Pulmonary artery endothelial cell (primary cell): ENCODE data around the gene INPP5D. TPM values are rescaled to one million over a fixed set of nuclear protein-coding genes. Genes with fewer than 3 reads are reported as not detected.
A peak's percentile ranks its signal among the peaks of the same experiment; 100 is the strongest.

Experiments used
- DNase-seq: peaks from one replicate; pipeline ENCODE4 v3.0.0-alpha.2; 2011; ENCODE audit warnings: low read depth, low spot score
- total RNA-seq: library from RNA; depleted of rRNA; stranded (reverse); fragments of >200 nt; gene quantifications from 2 replicates; pipeline ENCODE4 v1.2.3, GENCODE V29; 2014

INPP5D gene
- total RNA-seq, 1 donor from 2014 or later = 19.8 TPM

DNA sequence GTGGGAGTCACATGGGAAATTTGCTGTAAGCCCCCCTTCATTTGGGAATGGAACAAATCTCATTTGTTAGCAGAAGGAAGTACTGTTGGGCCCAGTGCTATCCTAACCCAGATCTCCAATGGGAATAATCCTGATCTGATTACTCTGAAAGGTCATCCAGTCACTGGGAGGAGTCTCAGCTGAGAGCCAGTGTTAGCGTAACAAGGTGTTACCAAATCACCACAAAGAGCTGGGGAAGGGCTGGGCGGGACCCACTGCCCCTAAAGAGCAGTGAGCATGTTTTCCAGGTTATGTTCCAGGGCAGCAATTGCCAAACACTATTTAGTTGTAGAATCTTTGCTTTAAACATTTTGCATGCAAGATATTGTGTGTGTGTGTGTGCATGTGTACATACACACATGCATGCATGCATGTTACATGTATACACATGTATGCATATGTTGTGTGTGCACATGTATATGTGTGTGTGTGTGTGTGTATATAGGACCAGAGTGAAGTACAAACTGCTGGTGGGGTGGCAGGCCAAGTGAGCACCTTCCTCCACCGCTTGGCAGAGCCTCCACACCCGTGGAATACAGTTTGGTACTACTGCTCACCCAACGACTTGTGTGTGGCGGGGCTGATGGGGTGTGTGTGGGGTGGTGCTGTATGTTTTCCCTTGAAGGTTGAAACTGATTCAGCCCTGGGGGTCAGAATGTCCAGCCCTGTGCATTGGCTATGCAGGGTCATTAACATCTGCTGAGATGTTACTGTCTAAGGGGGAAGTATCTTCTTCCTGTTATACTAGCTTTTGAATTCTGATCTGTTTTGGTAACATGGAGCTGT lies 15.2 kb downstream of the INPP5D start:
- no peak for DNase-seq

DNA sequence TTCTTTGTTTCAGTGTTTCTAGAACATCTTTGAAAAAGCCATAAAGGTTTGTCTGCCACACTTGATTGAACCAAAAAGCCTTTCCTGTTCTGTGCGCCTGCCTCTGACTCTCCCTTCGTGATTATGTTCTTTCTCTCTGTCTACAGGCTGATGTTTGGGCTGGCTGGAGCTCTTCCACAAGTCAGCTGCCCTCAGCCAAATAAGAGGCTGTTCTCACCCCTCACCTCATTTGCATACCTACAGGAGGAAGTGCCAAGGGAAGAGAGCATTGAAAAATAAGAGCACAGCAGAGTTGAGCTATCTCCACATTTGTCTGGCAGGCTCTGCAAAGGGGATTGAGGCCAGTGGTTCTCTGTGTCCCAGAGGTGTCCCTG lies 15.8 kb downstream of the INPP5D start:
- DNase-seq = no peak

DNA sequence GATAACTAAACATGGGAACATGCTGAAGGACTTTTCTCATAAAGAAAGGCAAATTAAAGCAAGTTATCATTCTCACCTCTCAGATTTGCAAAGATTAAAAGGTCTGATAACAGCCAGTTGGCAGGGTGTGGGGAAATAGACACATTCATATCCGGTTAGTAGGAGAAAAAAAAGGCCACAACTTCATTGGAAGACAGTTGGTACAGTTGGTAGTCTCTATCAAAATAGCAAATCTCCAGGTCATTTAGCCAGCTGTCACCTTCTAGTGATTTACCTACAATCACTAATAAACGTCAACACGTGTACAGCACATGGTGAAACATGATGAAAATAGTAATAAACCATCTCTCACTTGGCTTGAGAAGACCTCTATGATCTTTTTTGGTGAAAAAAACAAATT lies 16.6 kb downstream of the INPP5D start:
- DNase-seq = no peak

DNA sequence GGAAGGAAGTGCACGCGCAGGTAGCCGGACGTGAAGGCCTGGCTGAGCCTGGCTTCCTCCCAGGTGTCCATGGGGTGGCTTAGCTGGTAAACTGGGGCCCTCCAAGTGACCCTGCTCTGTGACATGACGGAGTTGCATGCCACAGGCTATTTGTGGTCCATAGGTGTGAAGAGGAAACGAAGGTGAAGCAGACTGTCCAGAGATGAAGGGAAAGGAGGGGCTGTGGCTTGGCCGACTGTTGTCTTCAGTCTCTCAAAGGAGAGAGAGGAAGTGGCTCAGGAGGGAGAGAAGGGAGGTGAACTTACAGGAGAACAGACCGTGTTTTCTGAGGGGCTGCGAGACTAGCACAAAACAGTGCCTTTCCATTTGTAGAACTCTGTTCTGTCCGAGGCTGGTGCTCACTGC lies 19.3 kb downstream of the INPP5D start:
- no peak for DNase-seq

DNA sequence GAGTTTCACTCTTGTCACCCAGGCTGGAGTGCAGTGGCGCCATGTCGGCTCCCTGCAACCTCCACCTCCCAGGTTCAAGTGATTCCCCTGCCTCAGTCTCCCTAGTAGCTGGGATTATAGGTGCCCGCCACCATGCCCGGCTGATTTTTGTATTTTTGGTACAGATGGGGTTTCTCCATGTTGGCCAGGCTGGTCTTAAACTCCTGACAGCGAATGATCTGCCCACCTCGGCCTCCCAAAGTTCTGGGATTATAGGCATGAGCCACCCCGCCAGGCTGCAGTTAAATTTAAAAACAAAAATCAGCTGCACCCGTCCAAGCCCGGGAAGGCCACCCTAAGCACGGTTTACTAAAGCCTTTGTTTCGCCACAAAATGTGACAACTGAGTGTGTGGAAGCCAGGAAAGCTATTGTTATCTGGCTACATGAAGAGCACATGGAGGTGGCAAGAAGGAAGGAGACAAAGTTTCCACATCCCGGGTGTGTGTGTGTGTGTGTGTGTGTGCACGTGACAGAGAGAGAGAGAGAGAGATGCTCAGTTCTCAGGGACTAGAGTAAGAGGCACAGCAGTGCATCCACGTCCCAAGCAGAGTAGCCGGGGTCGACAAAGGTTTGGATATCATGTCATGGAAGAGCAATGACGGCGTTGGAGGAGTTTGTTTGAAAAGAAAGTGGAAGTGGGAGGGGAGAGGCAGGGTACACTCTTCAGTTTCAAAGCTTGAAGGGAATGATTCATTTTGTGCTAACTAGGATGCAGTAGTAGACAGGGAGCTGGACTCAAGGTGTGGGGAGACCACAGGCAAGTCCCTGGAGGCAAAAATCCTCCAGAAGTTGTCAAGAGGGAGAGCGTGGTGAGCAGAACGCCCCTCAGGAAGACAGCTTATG lies 20.1 kb downstream of the INPP5D start:
- no peak for DNase-seq

DNA sequence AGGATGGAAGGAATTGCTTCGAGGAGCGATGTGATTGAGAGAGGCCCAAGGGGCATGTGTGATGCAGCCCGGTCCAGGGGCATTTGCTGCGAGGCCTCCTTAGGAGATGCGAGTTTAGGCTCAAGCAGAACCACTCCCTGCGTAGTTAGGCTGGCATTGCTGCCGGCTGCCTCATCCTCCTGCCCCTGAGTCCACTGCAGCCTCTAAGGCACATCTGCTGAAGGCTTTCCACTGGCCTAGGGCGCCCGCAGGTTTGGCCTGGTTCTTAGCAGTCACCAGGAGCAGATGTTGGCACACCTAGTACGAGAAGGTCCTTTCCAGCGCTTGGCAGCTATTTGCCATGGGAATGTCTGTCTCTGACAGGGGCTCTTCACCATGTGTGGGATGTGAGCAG lies 20.7 kb downstream of the INPP5D start:
- no peak for DNase-seq

DNA sequence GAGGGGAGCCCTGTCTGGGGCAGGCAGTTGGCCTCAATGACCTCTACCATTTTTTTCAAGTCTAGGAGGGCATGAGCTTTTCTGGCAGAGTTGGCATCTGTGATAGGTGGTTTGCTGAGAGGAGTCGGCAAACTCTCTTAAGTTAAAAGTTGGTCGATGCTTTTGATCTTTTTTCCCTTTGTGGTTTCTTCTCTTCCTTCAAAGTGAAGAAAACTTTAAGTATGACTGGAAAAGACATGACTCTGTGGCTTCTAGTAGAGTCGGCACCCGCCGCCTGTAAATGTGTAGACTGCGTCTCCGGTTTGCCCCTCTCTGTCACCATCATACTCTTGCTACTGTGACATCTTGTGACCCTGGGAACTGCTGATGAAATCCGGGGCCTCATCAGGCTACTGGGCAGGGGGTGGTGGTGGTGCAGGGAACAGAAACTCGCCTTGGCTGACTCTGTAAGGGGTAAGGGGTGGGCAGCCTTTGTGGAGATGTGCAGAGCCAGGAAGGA lies 21.1 kb downstream of the INPP5D start:
- DNase-seq = no peak

DNA sequence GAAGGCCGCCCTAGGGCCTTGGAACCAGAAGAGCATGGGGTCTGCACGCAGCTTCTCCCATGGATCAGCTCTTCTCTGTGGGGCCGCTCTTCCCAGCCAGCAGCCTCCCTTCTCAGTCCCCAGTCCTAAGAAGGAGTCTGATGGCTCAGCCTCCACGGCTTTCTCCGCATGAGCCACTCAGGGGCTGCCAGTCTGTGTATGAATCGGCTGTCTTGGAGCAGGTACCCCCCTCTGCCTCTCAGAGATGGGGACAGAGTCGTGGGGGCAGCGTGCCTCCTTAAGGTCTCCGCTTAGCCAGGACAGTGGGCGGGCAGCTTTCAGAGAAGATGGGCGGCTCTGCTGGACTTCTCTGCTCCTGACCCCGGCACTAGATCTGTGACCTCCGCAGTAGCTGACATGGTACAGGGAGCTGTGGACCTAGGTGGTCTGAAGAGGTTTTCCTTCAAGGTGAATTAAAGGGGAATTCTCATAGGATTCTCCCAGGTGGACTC lies 21.6 kb downstream of the INPP5D start:
- DNase-seq = no peak

DNA sequence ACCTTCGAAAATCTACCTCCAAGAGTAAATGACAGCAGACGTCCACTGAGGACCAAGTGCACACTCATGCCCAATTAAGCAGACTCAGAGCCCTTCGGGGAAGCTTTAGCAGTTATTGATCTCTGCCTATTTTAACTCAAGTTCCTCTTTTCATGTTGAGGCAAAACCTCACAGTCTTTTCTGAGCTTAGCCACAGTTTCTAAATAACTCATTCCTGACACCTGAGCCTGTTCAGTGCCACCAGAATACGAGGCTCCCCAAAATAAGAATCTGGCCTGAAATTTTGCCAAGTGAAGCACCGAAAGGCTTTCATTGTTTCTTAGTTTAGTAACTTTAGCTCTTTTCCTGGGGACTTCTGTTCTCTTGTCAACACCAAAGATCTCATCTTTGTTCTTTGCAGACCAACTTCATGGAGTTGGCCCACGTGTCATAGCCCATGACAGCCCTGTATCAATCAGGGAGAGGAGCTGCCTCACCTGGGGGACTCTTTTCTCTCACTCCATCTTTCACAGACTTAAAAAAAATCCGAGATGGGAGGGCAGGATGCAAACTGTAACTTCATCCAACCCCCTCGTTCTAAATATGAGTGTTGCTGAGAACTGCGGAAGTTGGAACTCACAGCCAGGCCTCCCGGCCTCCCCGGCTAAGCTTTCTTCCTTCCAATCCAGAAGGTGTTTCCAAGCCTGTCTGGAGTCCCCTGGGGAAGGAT lies 22.2 kb downstream of the INPP5D start:
- no peak for DNase-seq

DNA sequence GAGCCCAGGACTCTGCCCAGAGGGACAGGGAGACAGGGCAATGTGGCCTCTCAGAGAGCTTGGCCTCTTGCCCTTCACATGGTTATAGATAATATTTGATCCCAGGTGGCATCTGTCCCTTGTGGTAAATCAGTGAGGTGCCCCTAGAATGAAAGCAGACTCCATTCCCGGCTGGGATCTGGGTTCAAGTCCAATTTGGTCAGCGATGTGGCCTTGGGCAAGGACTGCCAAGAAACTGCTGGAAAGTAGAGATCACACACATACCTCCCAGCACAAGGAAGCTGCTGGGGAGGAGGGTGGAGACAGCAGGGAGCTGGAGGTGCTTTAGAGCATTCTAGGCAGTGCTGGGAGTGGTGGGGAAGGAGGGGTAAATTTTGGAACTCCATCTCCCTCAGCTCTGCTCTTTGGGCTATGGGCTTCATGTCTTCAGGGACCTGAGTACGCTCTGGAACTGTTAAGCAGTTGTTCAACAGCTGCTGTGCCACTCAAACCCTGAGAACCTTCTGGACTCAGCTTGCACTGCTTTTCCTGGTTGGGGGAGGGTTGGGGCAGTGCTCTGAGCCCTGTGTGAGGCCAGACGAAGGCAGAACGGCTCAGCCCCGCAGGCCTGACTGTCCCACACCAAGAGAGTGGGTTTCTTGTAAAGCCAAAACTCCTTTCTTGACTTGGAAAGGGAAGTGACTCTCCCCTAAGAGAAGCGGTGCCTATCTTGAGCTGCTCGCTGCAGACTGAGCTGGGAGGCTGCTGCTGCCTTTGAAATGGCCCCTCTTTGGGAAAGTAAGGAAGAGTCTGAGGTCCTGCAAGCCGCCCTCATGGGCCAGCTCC lies 23.0 kb downstream of the INPP5D start:
- DNase-seq = no peak

DNA sequence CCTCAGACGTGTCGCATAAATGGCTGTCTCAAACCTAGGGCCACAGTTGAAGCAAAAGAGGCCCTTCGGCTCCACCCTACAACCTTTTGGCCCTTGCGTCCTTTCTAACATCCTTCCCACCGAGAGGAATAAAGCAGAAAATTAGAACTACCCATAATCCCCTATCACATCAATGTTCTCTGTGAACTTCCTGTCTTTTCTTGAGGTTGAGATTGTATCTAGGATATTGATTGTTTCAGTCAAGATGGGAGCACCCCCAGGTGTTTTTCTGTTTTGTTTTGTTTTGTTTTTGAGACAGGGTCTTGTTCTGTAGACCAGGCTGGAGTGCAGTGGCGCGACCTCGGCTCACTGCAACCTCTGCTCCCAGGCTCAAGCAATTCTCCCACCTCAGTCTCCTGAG lies 23.6 kb downstream of the INPP5D start:
- no peak for DNase-seq

DNA sequence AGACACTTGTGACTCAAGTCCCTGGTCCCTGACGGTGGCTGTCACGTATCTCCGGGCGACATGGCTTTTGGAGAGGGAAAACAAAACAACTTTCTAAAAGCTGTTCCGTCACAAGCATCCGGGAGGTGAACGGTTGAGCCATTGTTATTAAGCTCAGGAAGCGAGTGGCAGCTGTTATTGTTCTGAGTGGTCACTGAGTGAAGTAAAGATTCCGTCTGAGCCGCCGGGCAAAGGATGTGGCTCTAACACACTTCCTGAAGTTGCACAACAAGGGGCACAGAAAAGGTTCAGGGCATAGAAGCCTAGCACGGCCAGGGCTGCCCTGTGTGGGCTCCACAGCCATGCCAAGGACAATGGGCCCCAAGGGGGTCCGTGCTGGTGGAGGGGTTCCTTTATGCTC lies 24.3 kb downstream of the INPP5D start:
- peak; percentile 84 for DNase-seq

DNA sequence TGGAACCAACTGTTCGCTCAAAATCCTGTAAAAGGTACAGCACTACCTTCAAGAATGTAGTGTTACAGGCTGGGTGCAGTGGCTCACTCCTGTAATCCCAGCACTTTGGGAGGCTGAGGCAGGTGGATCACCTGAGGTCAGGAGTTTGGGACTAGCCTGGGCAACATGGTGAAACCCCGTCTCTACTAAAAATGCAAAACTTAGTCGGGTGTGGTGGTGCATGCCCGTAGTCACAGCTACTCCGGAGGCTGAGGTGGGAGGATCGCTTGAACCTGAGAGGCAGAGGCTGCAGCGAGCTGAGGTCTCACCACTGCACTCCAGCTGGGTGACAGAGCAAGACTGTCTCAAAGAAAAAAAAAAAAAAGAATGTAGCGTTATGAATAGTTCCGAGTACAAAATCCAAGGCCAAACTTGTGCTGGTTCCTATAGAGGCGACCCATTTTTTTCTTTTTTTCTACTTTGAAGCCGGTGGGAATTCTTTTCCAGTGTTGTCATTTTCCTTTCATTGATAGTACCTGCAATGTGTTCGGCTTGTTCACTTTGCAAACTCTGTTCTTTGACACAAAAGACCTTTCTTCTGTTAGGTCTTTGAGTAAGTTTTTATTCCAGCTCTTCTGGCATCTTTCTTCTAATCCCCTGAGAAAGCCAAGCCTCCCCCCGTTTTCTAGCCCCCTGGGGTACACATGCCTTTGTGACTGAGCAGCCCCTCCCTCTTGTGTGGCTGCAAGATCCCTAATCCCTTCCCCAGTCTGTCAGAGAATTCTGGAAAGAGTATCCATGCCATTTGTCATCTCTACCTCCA lies 25.1 kb downstream of the INPP5D start:
- no peak for DNase-seq

DNA sequence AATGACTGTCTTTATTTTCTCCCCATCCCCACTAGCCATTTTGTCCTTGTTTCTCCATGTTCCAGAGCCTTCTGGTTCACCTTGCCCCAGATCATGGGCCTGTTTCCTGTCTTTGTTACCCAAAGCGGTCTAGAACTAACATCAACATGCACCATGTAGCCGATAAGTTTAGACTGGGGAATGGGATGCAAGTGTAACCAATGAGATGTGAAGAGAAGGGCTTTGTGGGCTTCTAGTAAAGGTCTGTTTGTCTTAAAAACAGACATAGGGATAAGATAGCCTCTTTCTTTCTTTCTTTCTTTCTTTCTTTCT lies 25.7 kb downstream of the INPP5D start:
- DNase-seq = no peak

DNA sequence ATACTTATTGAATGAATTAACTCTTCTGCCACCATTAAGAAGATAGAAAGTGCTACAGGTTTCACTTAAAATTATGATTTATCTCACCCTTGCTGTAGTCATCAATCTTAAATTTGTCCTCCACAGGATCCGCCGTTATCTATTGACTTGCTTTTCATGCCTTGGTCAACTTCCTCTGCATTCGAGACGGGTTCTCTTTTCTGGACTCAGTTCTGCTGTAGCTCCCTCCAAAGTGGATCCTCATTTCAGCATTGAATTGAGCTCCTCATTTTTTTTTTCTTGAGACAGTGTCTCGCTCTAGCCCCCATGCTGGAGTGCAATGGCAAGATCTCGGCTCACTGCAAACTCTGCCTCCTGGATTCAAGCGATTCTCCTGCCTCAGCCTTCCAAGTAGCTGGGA lies 27.6 kb downstream of the INPP5D start:
- no peak for DNase-seq

DNA sequence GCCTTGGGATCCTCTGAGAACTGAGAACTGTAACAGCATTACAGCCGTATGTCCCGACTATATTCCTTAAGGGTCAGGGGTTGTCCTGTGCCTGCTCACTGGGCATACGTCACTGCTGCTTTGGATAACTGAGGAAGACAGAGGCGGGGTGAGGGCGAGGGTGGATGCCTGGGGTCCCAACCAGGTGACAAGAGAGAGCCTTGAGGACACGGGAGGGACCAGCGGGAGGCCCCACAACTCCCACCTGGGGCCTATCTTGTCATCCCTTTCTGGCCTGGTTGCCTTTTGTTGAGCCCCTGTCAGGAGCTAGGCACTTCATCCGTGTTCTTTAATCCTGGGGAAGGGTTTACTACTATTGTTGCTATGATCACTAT lies 28.8 kb downstream of the INPP5D start:
- no peak for DNase-seq

DNA sequence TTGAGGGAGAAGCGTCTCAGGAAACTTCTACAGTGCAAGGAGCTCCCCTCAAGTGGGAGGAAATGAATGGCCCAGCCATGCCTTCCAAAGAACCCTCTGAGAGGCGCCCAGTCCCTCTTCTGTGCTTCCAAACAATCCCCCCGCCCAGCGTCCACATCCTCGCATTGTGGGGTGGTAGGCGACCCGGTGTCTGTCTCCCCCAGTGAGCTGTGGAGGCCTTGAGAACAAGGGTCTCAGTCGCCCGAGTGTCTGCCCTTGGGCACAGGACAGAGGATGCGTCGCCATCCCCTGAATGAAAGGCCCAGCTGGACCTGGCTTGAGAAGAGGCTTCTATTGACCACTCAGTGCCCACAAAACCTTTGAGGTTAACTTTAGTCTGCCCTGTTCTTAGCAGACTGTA lies 29.7 kb downstream of the INPP5D start:
- no peak for DNase-seq

DNA sequence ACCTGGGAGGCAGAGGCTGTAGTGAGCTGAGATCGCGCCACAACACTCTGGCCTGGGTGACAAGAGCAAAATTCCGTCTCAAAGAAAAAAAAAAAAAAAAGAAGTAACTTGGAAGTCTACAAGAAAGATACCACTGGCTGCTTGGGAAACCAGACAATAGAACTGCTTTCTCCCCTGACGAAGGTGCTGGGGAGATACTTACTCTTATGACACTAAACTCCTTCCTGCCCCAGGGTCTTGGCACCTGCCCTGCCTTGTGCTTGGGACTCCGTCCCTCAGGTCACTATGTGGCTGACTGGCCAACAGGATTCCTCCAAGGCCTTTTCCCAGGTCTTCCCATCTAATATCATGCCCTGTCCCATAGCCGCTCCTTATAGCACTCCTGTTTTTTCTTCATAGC lies 30.7 kb downstream of the INPP5D start:
- no peak for DNase-seq

DNA sequence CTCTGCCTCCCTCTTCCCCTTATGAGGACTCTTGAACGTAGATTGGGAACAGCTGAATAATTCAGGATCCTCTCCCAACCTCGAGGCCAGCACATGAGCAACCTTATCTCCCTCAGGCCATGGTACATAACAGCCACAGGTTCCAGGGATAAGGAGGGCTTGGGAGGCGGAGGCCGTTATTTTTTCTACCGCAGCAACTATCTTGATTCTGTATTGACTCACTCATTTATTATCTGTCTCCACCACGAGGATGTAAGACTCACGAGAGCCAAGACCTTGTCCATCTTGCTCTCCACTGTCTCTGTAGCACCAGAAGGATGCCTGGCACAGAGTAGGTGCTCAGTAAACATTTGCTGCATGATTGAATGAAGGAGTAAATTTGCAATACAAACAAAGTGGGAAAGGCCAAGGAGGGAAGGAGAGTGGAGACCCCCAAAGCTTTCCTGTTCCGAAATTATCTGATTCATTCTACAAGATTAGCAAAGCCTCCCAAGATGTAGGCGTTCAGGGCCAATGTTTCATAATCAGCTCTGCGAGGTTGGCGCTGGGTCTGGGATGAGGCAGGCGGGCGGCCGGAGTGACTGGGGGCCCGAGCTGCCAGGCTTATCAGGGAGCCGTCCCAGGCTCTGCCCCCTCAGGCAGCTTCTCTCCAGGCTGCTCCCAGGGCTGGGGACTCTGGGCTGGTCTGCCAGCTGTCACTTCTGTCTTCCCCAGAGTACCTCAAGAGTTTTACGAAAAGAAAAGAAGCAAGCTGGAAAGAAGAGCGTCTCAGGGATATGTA lies 31.6 kb downstream of the INPP5D start:
- DNase-seq = no peak
